Liver (tissue), 9 donors: ENCODE data around the gene CISTR. TPM values are rescaled to one million over a fixed set of nuclear protein-coding genes. Genes with fewer than 3 reads are reported as not detected.

ENCODE experiments used
- DNase-seq: peaks from one replicate; pipeline ENCODE4 v3.0.0-alpha.2; 2017; ENCODE audit warnings: low spot score
- H3K27ac ChIP-seq, 2 donors: one replicate each; pipeline ENCODE4 v1.7.0; 2013; ENCODE audit warnings: inconsistent platforms in 2 of 2, low read length in 2 of 2, control low read depth in 1 of 2, low read depth in 1 of 2, mild to moderate bottlenecking in 1 of 2
- H3K27me3 ChIP-seq, 4 donors: one replicate each; pipeline versions ENCODE4 v1.6.1 to v1.7.0; 2013; ENCODE audit warnings: low read length in 3 of 4, inconsistent platforms in 1 of 4, mild to moderate bottlenecking in 1 of 4, moderate library complexity in 1 of 4; ENCODE audit not compliant: control insufficient read depth in 4 of 4, insufficient read depth in 4 of 4
- H3K36me3 ChIP-seq, 4 donors: one replicate each; pipeline versions ENCODE4 v1.6.1 to v1.7.0; 2013; ENCODE audit warnings: low read length in 3 of 4, mild to moderate bottlenecking in 3 of 4, low read depth in 1 of 4, moderate library complexity in 1 of 4; ENCODE audit not compliant: control insufficient read depth in 4 of 4, insufficient read depth in 3 of 4
- H3K4me1 ChIP-seq, 4 donors: one replicate each; pipeline versions ENCODE4 v1.6.1 to v1.7.0; 2013; ENCODE audit warnings: low read length in 3 of 4, mild to moderate bottlenecking in 3 of 4, moderate library complexity in 1 of 4; ENCODE audit not compliant: control insufficient read depth in 4 of 4, insufficient read depth in 4 of 4
- H3K4me3 ChIP-seq, 3 donors: one replicate each; pipeline versions ENCODE4 v1.6.1 to v1.7.0; 2013; ENCODE audit warnings: low read length in 3 of 3, control low read depth in 1 of 3, low read depth in 1 of 3, mild to moderate bottlenecking in 1 of 3
- H3K9ac ChIP-seq, 2 donors: one replicate each; pipeline ENCODE4 v1.7.0; 2013; ENCODE audit warnings: low read length in 2 of 2, mild to moderate bottlenecking in 2 of 2, moderate library complexity in 2 of 2, control low read depth in 1 of 2, low read depth in 1 of 2
- H3K9me3 ChIP-seq, 4 donors: one replicate each; pipeline versions ENCODE4 v1.6.1 to v1.7.0; 2013; ENCODE audit warnings: low read length in 3 of 4; ENCODE audit not compliant: control insufficient read depth in 4 of 4
- GABPA ChIP-seq, 2 donors: IDR thresholded peaks in 1 of 2; conservative IDR thresholded peaks in 1 of 2; 2 replicates each; pipeline ENCODE4 v1.6.1; 2016; ENCODE audit warnings: antibody characterized with exemption in 2 of 2, mild to moderate bottlenecking in 1 of 2, moderate library complexity in 1 of 2
- HNF4A ChIP-seq, 2 donors: conservative IDR thresholded peaks; 2 replicates each; pipeline ENCODE4 v1.6.1; 2016; ENCODE audit warnings: antibody characterized with exemption in 2 of 2, mild to moderate bottlenecking in 2 of 2
- HNF4G ChIP-seq: IDR thresholded peaks from 2 replicates; pipeline ENCODE4 v1.6.1; 2016; ENCODE audit warnings: antibody characterized with exemption
- JUND ChIP-seq, 2 donors: IDR thresholded peaks; 2 replicates each; pipeline ENCODE4 v1.6.1; 2016; ENCODE audit warnings: antibody characterized with exemption in 2 of 2
- RAD21 ChIP-seq, 2 donors: IDR thresholded peaks; 2 replicates each; pipeline ENCODE4 v1.6.1; 2016; ENCODE audit warnings: antibody characterized with exemption in 2 of 2, mild to moderate bottlenecking in 2 of 2
- RXRA ChIP-seq, 2 donors: IDR thresholded peaks; 2 replicates each; pipeline ENCODE4 v1.6.1; 2017 to 2018; ENCODE audit warnings: antibody characterized with exemption in 2 of 2, mild to moderate bottlenecking in 1 of 2
- SP1 ChIP-seq: IDR thresholded peaks from 2 replicates; pipeline ENCODE4 v1.6.1; 2018; ENCODE audit warnings: antibody characterized with exemption, mild to moderate bottlenecking
- YY1 ChIP-seq: IDR thresholded peaks from 2 replicates; pipeline ENCODE4 v1.6.1; 2016; ENCODE audit warnings: antibody characterized with exemption, mild to moderate bottlenecking
- WGBS: extraction: QIAGEN DNeasy Blood & Tissue Kit; methylation state at CpG from one replicate; pipeline ENCODE4 v1.1.7; 2013; 5-methylcytosine and 5-hydroxymethylcytosine counted together
- polyA plus RNA-seq, 2 donors: library from polyadenylated mRNA; stranded (reverse) in 1 of 2; unstranded in 1 of 2; fragments of 200-250 nt in 1 of 2; fragments of >200 nt in 1 of 2; fragmentation: Nextera tagmentation in 1 of 2; extraction: Ambion mirVana in 1 of 2; gene quantifications; one replicate each; pipeline versions ENCODE4 v1.2.1 to v1.2.3, GENCODE V29; 2013 to 2015
- total RNA-seq, 2 donors: library from RNA; depleted of rRNA; stranded (reverse); fragments of >200 nt; gene quantifications; one replicate each; pipeline ENCODE4 v1.2.3, GENCODE V29; 2014
- TF ChIP-seq, protein P1 (sequence below): IDR thresholded peaks from 2 replicates; pipeline ENCODE4 v1.6.1; 2016; ENCODE audit warnings: antibody characterized with exemption
- TF ChIP-seq, protein P2 (sequence below): fragments of 150-350 bp; IDR thresholded peaks from 2 replicates; pipeline ENCODE4 v1.5.1; 2017; ENCODE audit warnings: improper control_type of control experiment, low read depth, low read length; ENCODE audit not compliant: missing input control
- TF ChIP-seq, protein P3 (sequence below): IDR thresholded peaks from 2 replicates; pipeline ENCODE4 v1.6.1; 2016; ENCODE audit warnings: antibody characterized with exemption
- TF ChIP-seq, protein P4 (sequence below): IDR thresholded peaks from 2 replicates; pipeline ENCODE4 v1.6.1; 2016; ENCODE audit warnings: antibody characterized with exemption, mild to moderate bottlenecking
- TF ChIP-seq, protein P5 (sequence below): IDR thresholded peaks from 2 replicates; pipeline ENCODE4 v1.6.1; 2016; ENCODE audit warnings: antibody characterized with exemption
- donor health status: healthy.
- donor health status: healthy.
- donor health status: healthy.
- donor health status: healthy.
- donor health status: healthy.

The CISTR gene
- total and polyA plus RNA-seq, 4 donors: not detected

DNA sequence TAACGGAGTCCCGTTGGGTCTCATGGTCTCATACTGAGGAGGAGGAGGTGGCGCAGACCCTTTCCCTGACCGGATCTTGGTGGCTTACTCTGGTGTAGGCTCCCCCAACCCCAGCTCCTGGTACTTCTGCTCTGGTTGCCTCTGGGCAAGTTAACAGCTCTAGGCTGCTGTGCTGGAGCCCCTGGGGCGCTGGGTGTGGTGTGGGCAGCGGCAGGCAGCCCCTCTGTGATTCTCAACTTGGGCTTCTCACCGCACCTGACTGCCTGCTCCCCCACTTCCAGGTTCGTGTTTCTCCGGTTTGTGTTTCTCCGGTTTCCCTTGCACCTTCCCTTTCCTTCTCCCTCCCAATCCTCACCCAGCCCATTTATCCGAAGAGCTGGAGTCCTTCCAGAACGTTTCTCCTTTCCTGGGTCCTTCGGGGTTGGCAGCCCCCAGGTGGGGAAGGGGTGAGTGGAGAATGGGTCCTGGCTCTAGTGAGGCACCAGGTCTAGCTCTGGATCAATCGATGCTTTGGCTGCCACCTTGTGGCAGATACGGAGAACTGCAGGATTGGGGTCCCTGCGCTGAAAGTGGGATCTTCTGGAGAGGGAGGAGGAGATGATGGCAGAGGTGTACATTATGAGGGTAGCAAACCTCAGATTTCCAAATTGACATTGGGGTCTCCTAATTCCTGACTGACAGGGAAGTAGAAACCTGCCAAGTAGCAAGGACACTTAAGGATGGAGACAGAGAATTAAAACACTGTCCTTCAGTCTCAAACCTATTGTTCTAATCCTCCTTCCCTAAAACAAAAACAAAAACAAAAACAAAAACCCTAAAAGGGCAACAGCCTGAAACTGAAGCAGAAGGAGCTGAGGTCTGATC, 8.3 kb downstream of the CISTR start:
- H3K4me3 ChIP-seq: no peak overlapping the region
- H3K27ac ChIP-seq: no peak overlapping the region
- peak; percentile 67 for DNase-seq
- 15% methylated on average over 16 of the region's 16 CpGs for WGBS
- no peaks in the 10 kb centered on the region for H3K36me3 ChIP-seq
- H3K4me1 ChIP-seq: peaks cover 2 to 10% (median 7%) of the 10 kb centered on the region in 4 donors
- TF ChIP-seq, protein P1, sequence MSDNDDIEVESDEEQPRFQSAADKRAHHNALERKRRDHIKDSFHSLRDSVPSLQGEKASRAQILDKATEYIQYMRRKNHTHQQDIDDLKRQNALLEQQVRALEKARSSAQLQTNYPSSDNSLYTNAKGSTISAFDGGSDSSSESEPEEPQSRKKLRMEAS: no peak
- TF ChIP-seq RAD21 (IDR thresholded peaks at IDR 0.05): peak; percentile 76 to 87
- TF ChIP-seq, protein P2, sequence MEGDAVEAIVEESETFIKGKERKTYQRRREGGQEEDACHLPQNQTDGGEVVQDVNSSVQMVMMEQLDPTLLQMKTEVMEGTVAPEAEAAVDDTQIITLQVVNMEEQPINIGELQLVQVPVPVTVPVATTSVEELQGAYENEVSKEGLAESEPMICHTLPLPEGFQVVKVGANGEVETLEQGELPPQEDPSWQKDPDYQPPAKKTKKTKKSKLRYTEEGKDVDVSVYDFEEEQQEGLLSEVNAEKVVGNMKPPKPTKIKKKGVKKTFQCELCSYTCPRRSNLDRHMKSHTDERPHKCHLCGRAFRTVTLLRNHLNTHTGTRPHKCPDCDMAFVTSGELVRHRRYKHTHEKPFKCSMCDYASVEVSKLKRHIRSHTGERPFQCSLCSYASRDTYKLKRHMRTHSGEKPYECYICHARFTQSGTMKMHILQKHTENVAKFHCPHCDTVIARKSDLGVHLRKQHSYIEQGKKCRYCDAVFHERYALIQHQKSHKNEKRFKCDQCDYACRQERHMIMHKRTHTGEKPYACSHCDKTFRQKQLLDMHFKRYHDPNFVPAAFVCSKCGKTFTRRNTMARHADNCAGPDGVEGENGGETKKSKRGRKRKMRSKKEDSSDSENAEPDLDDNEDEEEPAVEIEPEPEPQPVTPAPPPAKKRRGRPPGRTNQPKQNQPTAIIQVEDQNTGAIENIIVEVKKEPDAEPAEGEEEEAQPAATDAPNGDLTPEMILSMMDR: peak; percentile 85
- no peak for TF ChIP-seq HNF4A (conservative IDR thresholded peaks at IDR 0.05)
- TF ChIP-seq HNF4G: no peak
- TF ChIP-seq, protein P3, sequence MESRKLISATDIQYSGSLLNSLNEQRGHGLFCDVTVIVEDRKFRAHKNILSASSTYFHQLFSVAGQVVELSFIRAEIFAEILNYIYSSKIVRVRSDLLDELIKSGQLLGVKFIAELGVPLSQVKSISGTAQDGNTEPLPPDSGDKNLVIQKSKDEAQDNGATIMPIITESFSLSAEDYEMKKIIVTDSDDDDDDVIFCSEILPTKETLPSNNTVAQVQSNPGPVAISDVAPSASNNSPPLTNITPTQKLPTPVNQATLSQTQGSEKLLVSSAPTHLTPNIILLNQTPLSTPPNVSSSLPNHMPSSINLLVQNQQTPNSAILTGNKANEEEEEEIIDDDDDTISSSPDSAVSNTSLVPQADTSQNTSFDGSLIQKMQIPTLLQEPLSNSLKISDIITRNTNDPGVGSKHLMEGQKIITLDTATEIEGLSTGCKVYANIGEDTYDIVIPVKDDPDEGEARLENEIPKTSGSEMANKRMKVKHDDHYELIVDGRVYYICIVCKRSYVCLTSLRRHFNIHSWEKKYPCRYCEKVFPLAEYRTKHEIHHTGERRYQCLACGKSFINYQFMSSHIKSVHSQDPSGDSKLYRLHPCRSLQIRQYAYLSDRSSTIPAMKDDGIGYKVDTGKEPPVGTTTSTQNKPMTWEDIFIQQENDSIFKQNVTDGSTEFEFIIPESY: no peak
- TF ChIP-seq JUND (IDR thresholded peaks at IDR 0.05): no peak
- TF ChIP-seq, protein P4, sequence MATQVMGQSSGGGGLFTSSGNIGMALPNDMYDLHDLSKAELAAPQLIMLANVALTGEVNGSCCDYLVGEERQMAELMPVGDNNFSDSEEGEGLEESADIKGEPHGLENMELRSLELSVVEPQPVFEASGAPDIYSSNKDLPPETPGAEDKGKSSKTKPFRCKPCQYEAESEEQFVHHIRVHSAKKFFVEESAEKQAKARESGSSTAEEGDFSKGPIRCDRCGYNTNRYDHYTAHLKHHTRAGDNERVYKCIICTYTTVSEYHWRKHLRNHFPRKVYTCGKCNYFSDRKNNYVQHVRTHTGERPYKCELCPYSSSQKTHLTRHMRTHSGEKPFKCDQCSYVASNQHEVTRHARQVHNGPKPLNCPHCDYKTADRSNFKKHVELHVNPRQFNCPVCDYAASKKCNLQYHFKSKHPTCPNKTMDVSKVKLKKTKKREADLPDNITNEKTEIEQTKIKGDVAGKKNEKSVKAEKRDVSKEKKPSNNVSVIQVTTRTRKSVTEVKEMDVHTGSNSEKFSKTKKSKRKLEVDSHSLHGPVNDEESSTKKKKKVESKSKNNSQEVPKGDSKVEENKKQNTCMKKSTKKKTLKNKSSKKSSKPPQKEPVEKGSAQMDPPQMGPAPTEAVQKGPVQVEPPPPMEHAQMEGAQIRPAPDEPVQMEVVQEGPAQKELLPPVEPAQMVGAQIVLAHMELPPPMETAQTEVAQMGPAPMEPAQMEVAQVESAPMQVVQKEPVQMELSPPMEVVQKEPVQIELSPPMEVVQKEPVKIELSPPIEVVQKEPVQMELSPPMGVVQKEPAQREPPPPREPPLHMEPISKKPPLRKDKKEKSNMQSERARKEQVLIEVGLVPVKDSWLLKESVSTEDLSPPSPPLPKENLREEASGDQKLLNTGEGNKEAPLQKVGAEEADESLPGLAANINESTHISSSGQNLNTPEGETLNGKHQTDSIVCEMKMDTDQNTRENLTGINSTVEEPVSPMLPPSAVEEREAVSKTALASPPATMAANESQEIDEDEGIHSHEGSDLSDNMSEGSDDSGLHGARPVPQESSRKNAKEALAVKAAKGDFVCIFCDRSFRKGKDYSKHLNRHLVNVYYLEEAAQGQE: no peak
- no peak overlapping the region for H3K9ac ChIP-seq
- peaks cover 0 to 32% (median 9%) of the 10 kb centered on the region in 4 donors for H3K27me3 ChIP-seq
- no peaks in the 10 kb centered on the region for H3K9me3 ChIP-seq

DNA sequence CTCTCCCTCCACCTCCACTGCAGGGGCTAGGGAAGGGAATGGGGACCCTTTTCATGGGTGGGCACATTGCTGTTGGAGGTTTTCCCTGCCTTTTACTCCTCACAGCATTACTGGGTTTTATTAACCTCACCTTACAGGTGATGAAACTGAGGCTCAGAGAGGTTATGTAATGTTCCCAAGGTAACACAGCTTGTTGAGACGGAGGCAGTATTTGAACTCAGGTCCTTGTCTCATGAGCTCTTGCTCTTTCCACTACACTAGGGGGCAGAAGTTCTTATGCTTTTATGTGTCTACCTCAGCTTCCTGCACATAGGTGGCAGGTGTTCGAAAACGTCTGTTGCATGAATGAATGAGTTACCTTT, 11.7 kb downstream of the CISTR start:
- 70% methylated on average over 3 of the region's 3 CpGs for WGBS
- no peaks in the 10 kb centered on the region for H3K36me3 ChIP-seq
- DNase-seq: no peak
- no peak overlapping the region for H3K27ac ChIP-seq
- H3K4me3 ChIP-seq: no peak overlapping the region
- H3K9me3 ChIP-seq: no peaks in the 10 kb centered on the region
- H3K27me3 ChIP-seq: peaks cover 0 to 23% (median 7%) of the 10 kb centered on the region in 4 donors
- H3K9ac ChIP-seq: no peak overlapping the region
- peaks cover 4 to 13% (median 8%) of the 10 kb centered on the region in 4 donors for H3K4me1 ChIP-seq
- no peak for TF ChIP-seq GABPA (IDR thresholded peaks at IDR 0.05 in 1 of 2, conservative IDR thresholded peaks at IDR 0.05 in 1 of 2)
- TF ChIP-seq, protein P2: no peak
- TF ChIP-seq YY1: no peak
- no peak for TF ChIP-seq RXRA (IDR thresholded peaks at IDR 0.05)
- TF ChIP-seq HNF4G: no peak
- no peak for TF ChIP-seq SP1
- TF ChIP-seq JUND (IDR thresholded peaks at IDR 0.05): no peak
- TF ChIP-seq, protein P5, sequence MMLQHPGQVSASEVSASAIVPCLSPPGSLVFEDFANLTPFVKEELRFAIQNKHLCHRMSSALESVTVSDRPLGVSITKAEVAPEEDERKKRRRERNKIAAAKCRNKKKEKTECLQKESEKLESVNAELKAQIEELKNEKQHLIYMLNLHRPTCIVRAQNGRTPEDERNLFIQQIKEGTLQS: no peak
